GM20000 (cell line): ENCODE data around the gene ANO1.

Experiments used
- DNase-seq: peaks from one replicate; pipeline ENCODE4 v3.0.0; 2012; ENCODE audit warnings: low spot score
- TF ChIP-seq, protein P1 (sequence below): IDR thresholded peaks from 2 replicates; pipeline ENCODE4 v1.5.1; 2012; ENCODE audit warnings: mild to moderate bottlenecking, control low read depth; ENCODE audit errors: extremely low read depth, missing control alignments

The ANO1 gene

DNA sequence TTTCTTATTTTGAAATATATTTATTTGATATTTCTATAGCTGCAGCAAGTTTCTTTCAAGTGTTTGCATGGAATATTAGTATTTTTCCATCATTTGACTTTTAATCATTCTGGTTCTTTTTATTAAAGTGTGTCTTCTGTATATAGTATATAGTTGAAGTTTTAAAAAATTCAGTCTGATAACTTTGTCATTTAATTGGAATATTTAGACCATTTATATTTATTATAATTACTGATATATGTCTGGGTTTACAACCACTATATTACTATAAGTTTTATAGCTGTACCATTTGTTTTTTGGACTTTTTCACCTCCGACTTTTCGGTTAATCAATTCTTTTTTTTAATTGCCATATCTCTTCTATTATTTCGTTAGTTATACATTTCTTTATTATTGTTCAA is 22.7 kb upstream of the ANO1 start:
- DNase-seq = no peak
- TF ChIP-seq, protein P1, sequence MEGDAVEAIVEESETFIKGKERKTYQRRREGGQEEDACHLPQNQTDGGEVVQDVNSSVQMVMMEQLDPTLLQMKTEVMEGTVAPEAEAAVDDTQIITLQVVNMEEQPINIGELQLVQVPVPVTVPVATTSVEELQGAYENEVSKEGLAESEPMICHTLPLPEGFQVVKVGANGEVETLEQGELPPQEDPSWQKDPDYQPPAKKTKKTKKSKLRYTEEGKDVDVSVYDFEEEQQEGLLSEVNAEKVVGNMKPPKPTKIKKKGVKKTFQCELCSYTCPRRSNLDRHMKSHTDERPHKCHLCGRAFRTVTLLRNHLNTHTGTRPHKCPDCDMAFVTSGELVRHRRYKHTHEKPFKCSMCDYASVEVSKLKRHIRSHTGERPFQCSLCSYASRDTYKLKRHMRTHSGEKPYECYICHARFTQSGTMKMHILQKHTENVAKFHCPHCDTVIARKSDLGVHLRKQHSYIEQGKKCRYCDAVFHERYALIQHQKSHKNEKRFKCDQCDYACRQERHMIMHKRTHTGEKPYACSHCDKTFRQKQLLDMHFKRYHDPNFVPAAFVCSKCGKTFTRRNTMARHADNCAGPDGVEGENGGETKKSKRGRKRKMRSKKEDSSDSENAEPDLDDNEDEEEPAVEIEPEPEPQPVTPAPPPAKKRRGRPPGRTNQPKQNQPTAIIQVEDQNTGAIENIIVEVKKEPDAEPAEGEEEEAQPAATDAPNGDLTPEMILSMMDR = no peak

DNA sequence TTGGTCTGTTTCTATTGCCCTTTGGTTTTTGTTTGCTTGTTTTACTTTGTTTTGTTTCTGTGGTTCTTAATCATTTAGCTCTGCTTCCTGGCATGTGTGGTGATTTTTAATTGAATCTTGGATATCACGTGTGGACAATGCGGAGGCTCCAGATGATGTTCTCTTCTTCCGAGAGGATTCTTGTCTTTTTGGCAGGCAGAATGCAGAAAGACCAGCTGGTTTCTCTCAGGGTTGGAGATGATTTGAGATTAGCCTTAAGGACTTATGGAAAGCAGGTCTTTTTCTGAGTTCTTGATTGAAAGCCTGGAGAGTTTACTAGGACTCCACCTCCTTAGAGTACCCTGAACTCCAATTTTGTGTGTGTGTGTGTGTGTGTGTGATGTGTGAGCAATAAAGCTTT is 21.0 kb upstream of the ANO1 start:
- TF ChIP-seq, protein P1 = no peak

DNA sequence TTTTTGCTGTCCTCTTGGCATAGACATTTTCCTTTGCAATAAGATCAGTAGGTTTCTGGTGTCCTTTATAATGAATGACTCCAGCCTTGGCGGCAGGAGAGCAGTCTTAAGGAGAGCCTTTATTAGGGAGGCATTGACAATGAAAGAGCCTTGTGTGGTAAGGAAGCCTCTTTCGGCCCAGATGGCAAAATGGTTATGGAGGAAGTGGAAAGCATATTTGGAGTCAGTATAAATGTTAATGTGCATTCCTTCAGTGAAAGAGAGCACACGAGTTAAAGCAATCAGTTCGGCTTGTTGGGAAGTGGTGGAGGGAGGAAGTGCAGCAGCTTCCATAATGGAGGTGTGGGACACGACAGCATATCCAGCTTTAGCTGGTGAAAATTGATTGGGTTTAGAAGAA is 18.1 kb upstream of the ANO1 start:
- no peak for DNase-seq
- TF ChIP-seq, protein P1 = no peak

More for the DNA sequence above, 21.0 kb upstream of the ANO1 start:
- no peak for DNase-seq

DNA sequence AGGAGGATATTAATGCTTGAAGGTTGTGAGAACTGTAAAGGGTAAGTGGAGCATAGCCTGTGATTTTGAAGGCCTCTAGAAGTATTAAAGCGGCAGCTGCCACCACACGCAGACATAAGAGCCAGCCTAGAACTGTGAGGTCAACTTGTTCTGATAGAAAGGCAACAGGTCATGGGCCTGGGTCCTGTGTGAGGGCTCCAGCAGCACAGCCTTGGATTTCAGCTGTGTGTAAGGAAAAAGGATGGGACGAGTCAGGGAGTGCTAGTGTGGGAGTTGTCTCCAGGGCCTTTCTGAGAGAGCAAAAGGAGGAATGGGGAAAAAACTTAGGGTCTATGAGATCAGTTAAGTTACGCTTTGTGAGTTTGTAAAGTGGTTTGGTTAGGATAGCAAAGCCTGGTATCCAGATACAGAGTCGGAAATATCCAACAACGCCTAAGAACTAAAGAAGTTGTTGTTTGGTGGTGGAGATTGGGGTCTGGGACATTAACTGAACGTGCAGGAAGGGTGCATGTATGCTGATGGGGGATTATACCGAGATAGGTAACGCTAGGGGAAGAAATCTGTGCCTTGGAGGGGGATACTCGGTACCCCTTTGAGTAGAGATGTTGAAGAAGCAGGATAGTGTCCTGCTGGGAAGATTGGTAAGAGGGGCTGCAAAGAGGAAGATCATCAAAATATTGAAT is 17.4 kb upstream of the ANO1 start:
- TF ChIP-seq, protein P1 = no peak
- no peak for DNase-seq

DNA sequence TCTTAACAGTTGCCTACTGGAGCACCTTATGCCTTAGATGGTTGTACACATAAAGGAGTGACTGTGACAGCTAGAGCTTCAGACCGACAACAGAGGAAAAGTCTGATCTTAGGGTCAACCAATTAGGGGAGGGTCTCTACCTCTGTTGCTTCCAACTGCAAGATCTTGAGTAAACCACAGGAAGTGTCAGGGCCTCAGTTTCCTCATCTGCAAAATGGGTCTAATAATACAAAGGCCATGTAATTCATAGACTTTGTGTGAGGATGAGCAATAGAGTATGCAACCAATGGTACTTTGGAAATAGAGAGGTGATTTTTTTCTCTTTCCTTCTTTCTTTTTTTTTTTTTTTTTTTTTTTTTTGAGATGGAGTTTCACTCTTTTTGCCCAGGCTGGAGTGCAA is 16.4 kb upstream of the ANO1 start:
- no peak for DNase-seq
- TF ChIP-seq, protein P1 = no peak

DNA sequence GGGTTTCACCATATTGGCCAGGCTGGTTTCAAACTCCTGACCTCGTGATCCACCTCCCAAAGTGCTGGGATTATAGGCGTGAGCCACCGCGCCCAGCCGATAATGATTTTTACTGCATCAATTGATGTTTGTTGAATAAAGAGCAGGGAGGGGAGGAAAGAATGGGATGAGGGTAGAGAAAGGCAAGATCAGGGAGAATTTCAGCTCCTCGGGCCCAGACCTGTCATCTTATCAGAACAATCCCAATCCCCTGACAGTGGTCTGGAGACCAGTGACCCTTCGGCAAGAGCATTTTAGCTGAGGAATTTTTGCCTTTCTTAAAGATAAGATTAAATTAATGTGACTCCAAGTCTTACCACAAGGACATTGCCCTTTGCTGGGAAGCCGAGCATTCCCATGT is 15.0 kb upstream of the ANO1 start:
- TF ChIP-seq, protein P1 = no peak
- DNase-seq = no peak

DNA sequence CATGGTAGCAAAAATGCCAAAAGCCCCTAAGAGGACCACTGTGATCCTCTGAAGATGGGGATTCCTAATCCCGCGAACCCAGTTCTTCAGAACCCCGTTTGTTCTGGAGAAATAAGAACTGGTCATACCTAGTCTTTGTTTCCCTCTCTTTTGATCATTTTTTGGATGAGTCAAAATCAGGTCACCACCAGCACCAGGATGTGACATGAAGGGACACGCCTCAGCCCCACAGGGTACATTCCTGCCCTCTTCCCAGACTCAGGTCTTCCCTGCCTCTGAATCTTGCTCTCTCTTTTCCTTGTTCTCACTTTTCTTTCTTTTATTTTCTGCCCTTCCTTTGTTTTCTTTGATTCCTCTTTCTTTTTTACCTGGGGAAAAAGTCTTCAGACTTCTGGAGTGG is 14.6 kb upstream of the ANO1 start:
- DNase-seq = no peak
- TF ChIP-seq, protein P1 = no peak
